GM18873 (cell line): ENCODE data around the gene DLK2.
"Not testable (repeated sequence)": the region's sequence is repeated elsewhere in the genome, so short reads cannot be mapped to it uniquely, and the experiment has no call there.

Experiments used
- ATAC-seq: cut with Tn5 transposase; IDR thresholded peaks from one replicate; pipeline ENCODE4 v1.9.1; 2021; ENCODE audit warnings: mild to moderate bottlenecking, moderate library complexity, moderate number of reproducible peaks; ENCODE audit not compliant: unreplicated experiment, low FRiP score

The DLK2 gene

DNA sequence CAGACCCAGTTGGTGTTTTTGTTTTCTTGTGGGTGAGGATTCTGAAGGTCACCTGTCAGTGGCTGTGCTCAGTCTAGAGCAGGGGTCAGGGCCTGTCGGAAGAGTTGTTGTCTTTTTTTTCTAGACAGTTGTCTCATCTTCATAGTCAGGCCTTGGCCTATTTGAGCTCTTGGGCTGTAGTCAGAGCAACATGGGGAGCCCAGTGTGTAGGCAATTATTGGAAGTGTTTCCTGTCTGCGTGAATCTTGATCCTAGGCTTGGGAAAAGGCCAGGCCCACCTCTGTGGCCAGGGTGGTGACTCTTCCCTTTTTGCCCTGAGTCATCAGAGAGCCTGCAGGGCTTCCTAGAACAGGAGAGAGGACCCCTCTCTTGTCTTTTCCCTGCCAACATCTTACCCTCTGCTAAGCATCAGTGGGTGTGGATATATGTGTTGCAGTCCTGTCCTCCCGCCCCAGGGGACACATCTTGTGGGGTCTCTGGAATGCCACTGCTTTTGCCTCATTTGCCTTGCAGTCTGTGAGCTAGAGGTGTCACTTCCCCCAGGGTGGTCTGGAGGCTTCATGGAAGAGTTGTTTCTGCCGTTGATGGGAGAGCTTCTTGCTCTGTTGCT, 33.4 kb upstream of the DLK2 start:
- ATAC-seq = no peak

DNA sequence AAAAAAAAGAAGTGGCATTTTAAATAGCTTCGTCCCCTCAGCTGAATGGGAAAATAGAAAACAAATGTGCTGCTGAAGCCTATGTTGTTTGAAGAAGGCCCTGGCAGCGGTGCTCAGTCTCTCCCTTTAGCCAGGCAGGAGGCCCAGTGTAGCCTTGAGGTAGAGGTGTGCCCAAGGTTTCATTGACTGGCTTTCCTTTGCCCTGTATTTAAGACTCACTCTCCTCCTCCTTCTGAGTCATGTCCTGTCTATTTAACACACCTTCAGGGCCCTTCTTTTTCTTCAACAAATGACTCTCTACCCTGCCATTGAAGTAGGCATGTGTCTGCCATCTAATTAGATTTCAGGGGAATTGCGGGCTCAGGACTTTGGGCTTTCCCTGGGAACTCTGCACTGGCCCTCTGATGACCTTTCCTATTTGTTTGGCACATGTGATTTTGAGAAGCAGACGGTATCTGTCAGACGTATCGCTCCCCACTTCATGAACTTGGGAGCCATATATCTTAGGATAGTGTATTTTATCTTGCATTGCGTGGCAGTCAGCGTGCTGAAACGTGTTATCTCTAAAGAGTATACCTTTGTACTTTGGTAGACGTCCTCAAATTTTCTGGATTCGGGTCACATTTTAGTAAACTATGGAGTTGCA, 26.4 kb upstream of the DLK2 start:
- ATAC-seq = no peak

DNA sequence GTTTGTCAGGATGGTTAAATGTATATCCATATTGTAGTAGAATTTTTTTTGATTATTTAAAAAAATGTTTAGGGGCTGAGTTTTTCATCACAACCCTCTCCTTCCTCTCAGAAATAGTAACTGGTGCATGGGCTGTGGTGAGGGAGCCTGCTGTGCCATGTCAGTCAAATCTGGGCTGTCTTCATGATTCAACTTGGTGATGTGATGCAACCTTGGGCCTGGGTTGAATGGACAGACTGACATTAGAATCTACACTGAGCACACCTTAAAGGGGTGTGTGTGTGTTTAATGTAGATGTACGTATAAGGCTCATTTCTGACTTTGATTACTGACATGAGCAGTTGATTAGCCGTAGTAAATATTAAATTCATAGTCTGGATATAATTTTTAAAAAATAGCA, 25.7 kb upstream of the DLK2 start:
- ATAC-seq = no peak

DNA sequence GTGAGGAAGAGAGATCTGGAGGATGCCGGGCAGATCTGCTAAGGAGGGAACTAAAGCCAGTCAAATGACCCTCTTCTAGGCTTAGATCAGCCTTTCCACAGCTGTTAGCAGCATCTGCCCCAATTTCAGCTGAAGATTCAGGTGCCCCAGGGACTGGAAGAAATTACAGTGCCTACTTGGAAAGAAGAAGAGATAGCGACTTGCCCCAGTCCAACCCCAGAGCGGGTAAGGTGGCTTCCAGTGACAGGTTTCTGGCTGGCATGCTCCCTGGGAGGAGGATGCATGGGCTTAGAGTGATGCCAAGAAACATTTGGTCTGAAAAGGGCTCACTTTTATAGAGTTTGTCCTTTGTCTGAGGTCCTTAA, 22.6 kb upstream of the DLK2 start:
- no peak for ATAC-seq

DNA sequence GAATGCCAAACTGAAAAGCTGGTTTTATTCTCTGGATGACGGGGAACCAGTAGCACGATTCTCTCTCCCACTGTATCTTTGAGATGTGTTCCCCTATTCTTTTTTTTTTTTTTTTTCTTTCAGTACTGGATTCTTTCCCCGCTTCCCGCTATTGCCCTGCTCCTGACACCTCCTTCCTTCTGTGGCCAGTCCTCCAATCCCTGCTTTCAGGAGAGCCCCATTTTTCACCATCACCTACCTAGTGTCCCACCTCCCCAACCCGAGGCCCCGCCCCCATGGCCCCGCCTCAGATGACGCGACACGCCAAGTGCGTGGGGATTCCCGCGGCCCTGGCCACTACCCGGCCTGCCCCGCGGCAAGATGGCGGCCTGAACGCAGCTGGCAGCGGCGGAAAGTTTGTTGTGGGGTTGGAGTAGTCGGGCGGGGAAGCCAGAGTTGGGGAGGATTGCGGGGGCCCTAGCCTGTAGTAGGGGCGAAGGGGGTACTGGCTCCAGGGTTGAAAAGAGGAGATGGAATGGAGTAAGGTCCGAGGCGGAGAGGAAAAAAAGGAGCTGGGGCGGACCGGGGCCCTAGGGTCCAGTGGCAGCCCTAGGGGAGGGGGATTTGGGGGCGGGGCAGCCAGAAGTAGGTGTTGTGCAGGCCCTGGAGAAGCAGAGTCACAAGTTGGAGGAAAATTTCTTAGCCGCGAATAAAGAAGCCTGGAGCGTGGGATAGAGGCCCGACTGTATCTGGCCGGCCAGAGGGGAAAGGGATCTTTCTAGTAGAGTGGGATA, 22.1 kb upstream of the DLK2 start, which contains the start of gene TJAP1:
Gene TJAP1, plus strand, starts transcription at position 336 of the 773 bp plus-strand sequence. CDS start 21,432 bp downstream, outside the sequence.
- peak; percentile 59 for ATAC-seq

DNA sequence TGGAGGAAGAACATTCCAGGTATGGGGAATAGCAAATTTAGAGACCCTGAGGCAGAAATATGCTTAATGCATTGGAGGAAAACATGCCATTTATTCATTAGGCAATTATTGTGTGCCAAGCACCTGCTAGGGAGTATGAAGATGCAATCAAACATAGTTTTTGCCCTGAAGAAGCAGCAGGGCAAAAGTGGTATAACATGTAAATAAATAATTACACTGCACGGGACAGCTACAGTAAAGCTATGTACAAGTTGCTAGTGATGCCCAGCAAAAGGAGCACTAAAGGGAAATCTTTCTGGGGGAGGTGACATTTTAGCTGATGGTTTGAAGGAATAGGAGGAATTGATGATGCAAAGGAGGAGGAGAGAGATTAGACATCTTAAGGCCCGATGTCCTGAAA, 21.4 kb upstream of the DLK2 start:
- no peak for ATAC-seq

DNA sequence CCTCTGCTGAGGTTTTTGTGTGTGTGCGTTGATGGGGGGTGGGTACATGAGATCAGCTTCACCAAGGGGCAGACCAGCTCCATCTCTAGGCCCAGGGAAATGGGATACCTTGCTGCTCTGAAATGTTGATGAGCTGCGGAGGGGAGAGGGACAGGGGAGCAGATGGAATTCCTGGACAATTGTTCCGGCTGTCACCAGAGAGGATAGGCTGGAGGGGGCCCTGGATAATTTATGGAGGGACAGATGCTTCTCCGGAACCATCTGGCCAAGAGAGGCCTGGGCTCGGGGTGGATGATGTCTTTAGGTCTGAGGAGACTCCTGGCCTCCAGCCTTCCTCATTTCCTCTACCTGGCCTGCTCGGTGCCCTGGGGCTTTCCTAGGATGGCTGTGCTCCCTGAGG, 20.2 kb upstream of the DLK2 start:
- ATAC-seq = no peak

DNA sequence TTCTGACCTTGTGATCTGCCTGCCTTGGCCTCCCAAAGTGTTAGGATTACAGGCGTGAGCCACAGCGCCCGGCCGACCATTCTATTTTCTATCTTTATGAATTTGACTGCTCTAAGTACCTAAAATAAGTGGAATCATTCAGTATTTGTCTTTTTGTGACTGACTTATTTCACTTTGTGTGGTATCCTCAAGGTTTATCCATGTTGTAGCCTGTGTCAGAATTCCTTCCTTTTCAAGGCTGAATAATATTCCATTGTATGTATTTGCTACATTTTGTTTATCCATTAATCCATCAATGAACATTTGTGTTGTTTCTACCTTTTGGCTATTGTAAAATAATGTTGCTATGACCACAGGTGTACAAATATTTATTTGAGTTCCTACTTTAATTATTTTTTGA, 17.2 kb upstream of the DLK2 start:
- no peak for ATAC-seq

DNA sequence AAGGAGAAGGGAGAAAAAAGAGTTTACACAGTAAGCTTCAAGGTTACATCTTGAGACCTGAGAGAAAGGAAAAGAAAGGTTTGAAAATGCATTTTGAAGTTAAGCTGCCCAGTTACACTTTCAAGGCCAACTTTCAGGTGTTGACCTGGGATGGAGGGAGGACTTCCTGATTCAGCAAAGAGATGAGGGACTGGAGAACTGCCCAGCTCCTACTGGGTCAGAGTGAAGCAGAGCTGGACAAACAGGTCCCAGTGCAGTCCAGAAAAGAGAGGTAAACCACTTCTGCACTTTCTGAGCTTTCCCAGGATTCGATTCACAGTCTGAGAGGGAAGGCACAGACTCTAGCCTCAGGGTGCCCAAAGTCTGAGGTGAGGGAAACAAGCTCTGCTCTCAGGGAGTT, 16.1 kb upstream of the DLK2 start:
- ATAC-seq = no peak

DNA sequence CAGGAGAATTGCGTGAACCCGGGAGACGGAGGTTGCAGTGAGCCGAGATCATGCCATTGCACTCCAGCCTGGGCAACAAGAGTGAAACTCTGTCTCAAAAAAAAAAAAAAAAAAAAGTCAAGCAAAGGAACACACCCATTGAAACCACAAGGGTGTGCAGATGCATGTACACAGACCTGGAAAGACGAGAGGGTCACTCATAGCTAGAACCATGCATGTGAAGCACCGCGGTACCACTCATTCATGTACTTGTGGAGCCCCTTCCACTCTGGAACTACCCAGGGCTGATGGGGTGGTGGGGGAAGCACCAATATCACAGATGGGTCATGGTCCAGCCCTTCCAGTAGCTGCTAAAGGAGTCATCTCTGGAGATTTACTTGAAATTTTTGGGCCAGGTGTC, 14.6 kb upstream of the DLK2 start:
- ATAC-seq = no peak

DNA sequence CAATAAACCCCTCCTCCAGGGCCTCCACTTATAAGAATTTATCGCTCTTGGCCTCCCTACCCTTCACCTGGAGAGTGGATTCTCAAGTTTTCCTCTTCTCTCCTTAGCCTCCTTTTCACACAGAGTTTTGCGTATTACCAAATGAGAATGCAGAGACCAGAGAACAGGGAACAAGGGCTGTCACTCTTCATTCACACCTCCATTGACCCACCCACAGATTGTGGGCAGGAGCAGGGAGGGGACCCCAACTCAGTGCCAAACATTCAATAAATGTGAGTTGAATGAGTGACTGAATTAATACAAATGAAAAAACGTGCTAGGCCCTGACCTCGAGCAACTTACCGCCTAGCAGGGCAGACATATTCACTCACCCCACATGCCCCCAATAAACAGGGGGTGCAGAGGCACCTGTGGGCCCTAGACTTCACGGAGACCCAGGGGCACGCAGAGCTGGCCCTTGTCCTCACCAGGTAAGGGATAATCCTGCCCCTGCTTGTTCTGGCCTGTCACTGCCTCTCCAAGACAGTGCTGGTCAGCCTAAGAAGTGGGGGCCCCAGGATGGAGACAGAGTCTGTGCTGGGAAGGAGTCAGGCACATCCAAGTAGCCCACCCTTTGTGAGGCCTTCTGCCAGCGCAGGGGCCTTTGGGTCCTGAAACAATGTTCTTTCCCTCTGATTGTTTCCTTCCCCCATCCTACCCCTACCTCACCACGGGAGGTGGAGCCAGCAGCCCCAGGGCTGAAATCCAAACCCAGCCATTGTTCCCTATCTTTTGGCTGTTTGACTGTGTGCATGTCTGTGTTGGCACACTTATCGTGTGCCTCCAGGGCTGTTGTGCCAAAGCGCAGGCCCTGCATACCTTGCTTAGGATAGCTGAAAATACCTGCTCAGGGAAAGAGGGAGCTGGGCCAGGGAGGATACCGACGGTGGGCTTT, 13.7 kb upstream of the DLK2 start:
- no peak for ATAC-seq

DNA sequence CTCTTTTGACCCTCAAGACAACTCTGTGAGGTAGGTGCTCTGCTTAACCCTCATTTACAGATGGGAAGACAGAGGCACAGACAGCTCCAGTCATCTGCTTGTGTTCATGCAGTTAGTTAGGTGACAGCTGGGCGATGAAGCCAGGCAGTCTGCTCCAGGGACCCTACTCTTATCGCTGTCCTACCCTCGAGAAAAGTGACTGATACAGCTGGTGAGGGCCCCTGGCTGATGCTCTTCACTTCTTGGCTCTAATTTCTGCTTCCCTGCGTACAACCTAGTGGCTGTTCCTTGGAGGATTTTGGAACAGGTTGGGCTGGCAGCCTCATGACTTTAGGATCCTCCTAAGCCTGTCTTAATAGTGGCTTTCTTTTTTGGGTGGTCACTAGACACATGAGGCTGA, 12.9 kb upstream of the DLK2 start:
- ATAC-seq = no peak

DNA sequence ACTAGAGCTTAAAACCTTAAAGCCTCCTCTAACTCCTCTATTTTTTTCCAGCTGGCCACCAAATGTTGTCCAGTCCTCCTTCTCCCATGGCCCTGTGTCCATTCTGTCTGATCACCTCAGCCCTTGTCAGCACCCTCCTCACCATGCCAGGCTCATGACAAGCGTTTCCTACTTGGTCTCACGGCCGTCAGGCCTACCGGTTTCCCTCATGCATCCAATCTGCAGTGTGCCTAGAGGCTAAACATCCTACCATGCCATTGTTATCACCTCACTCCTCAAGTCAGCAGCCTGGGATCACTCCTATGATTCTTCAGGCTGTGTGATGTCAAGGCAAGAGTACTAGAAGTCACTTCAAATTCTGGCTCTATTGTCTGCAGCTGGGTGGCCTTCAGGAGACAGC, 12.4 kb upstream of the DLK2 start:
- no peak for ATAC-seq

DNA sequence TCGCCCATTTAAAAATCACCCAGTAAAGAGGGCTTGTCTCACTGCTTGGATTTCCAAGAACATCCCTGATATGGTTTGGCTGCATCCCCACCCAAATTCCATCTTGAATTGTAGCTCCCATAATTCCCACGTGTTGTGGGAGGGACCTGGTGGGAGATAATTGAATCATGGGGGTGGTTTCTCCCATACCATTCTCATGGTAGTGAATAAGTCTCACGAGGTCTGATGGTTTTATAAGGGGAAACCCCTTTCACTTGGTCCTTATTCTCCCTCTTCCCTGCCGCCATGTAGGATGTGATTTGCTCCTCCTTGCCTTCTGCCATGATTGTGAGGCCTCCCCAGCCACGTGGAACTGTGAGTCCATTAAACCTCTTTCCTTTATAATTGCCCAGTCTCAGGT, 11.9 kb upstream of the DLK2 start:
- ATAC-seq = not testable (repeated sequence)

DNA sequence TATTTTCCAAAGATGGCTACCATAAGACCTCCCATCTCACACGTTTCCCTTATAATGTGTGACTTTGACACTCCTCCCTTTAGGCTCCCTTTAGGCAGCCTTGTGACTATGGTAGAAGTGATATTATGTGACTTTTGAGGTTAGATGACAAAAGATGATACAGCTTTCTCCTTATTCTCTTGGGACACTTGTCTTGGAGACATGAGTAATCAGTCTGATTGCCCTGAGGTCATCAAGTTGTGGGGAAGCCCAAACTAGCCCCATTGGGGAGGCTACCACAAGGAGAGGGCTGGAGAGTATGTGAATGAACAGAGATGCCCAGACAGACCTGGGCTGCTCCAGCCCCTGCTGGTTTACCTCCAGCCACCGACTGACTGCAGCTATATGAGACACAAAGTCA, 10.6 kb upstream of the DLK2 start:
- no peak for ATAC-seq

DNA sequence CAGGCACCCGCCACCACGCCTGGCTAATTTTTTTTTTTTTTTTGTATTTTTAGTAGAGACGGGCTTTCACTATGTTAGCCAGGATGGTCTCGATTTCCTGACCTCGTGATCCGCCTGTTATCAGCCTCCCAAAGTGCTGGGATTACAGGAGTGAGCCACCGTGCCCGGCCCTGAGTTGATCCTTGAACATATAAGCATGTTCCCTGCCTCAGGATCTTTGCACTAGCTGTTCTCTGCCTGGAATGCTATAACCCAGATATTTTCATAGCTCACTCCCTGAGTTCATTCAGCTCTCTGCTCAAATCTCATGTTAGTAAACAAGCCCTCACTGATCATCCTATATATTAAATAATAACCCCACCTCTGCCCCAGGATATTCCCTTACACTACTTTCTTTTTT, 9.0 kb upstream of the DLK2 start:
- ATAC-seq = no peak

DNA sequence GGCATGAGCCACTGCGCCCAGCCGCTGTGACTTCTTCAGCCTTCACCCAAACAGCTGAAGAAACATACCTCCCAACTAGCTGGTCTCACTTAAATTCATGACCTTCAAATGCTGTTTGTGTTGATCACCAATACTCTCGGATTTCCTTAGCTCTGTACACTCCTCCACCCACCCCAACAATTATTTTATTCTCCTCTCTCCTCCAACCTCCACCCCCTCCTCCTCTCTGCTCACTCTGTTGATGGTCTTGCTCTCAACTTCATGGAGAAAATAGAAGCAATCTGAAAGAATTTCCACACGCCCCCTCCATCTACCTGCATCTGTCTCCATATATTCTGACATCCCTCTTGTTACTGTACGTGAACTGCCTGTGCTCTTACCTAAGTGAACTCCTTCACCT, 6.6 kb upstream of the DLK2 start:
- no peak for ATAC-seq

DNA sequence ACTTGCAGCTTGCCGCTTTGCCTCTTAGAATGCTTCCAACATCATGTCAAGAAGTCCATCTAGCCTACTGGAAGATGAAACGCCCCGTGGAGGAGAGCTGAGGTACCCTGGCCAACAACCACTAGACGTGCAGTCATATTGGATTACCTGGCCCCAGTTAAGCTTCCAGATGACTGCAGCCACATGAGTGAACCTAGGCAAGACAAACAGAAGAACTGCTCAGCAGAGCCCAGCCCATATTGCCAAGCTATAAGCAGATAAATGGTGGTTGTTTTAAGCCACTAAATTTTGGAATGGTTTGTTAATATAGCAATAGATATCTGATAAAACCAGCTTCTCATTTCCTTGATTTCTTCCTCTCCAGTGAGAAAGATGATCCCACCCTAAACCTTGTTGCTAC, 4.7 kb upstream of the DLK2 start:
- ATAC-seq = no peak

DNA sequence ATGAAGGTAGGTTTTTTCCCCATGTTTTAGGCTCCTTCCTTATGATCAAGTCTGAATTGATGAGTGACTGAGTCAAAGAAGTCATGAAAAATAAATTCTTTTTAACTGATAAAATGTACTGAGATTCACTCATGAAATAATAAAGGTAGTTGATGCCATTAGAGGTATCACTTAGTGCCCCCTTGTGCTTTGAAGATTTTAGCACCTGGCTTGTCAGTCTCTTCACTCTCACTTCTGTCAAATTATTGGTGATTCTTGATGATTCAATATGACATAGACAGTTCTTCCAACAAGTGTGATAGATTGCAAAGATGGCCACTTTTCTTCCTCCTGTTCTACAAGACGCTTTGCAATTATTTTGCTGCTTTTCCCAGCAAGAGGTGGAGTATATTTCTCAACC, 4.2 kb upstream of the DLK2 start:
- no peak for ATAC-seq

DNA sequence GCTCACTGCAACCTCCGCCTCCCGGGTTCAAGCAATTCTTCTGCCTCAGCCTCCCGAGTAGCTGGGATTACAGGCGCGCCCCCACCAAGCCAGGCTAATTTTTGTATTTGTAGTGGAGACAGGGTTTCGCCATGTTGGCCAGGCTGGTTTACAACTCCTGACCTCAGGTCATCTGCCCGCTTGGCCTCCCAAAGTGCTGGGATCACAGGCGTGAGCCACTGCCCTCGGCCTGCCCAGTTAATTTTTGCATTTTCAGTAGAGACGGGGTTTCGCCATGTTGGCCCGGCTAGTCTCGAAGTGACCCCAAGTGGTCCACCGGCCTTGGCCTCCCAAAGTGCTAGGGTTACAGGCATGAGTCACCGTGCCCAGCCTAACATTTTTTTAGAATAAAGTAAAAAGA, 2.8 kb upstream of the DLK2 start:
- ATAC-seq = not testable (repeated sequence)

DNA sequence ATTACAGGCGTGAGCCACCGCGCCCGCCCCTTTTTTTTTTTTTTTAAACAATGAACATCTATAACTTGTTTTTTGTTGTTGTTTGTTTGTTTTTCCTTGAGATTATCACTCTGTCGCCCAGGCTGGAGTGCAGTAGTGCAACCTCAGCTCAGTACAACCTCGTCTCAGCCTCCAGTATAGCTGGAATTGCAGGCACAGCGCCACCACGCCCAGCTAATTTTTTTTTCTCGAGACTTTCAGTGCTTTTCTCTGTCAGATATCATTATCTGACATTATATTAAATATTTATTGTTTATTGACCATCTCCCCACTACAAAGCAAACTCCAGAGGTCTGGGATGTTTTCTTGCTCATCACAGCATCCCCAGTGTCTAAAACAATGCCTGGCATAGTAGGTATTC, 2.3 kb upstream of the DLK2 start:
- no peak for ATAC-seq
